HepG2 (cell line): ENCODE data around the gene NAA35. TPM values are rescaled to one million over a fixed set of nuclear protein-coding genes. Genes with fewer than 3 reads are reported as not detected.
A peak's percentile ranks its signal among the peaks of the same experiment; 100 is the strongest.

Experiments used
- ATAC-seq: fragments of 200-7000 bp; cut with Tn5 transposase; 3 replicates; pipeline ENCODE4 v1.9.1; 2020; ENCODE audit warnings: mild to moderate bottlenecking, moderate library complexity
- BruUV-seq: library from RNA; stranded (reverse); fragments of 400-500 nt; replicated peaks from 2 replicates; lab custom pipeline; 2021; lab: Mats Ljungman, UMichigan
- CTCF ChIA-PET: fragments of 300-600 bp; formaldehyde crosslinking; extraction: SDS; loops from one replicate; lab custom pipeline; 2021; ENCODE audit warnings: low total read pairs, inconsistent platforms, low intra/inter-chr PET ratio; lab: Yijun Ruan, JAX
- POLR2A ChIA-PET: fragments of 350-600 bp; sonication (Branson Sonifier 250); formaldehyde crosslinking; loops from one replicate; lab custom pipeline; 2020; ENCODE audit warnings: antibody characterized with exemption, inconsistent platforms; lab: Yijun Ruan, JAX
- DNase-seq: peaks from one replicate; pipeline ENCODE4 v3.0.0-alpha.2; 2015; ENCODE audit warnings: low spot score
- FAIRE-seq: peaks from 3 replicates; lab custom pipeline; 2011; peaks lifted over from hg19 to GRCh38; lab: Jason Lieb, UNC
- H2AFZ ChIP-seq: one replicate; pipeline ENCODE4 v1.6.1; 2011; ENCODE audit warnings: low read length, inconsistent platforms
- H3K27ac ChIP-seq: fragments of 300-600 bp; 3 replicates; pipeline ENCODE4 v1.8.0; 2011; ENCODE audit warnings: mixed run types, mild to moderate bottlenecking, mixed read lengths, low read length, inconsistent platforms; ENCODE audit not compliant: insufficient read depth; ENCODE audit errors: extremely low read length
- H3K27me3 ChIP-seq, 2 experiments: fragments of 200-600 bp in 1 of 2; 2 replicates in 1 of 2; 3 replicates in 1 of 2; pipeline versions ENCODE4 v1.6.0 to v1.8.0; 2011; ENCODE audit warnings: low read length in 2 of 2, mild to moderate bottlenecking in 2 of 2, moderate library complexity in 2 of 2, inconsistent platforms in 1 of 2; ENCODE audit not compliant: insufficient read depth in 2 of 2, control insufficient read depth in 1 of 2
- H3K36me3 ChIP-seq, 2 experiments: fragments of 200-600 bp in 1 of 2; replicated peaks in 1 of 2; 2 replicates in 1 of 2; 3 replicates in 1 of 2; pipeline versions ENCODE4 v1.5.1 to v1.8.0; 2011; ENCODE audit warnings: low read length in 2 of 2, inconsistent platforms in 1 of 2; ENCODE audit not compliant: insufficient read depth in 2 of 2, control insufficient read depth in 1 of 2
- H3K4me1 ChIP-seq: 2 replicates; pipeline ENCODE4 v1.5.1; 2012; ENCODE audit warnings: low read length, inconsistent platforms; ENCODE audit not compliant: insufficient read depth
- H3K4me2 ChIP-seq: 2 replicates; pipeline ENCODE4 v1.6.0; 2011; ENCODE audit warnings: low read depth, low read length, inconsistent platforms
- H3K4me3 ChIP-seq, 3 experiments: fragments of 200-600 bp in 1 of 3; sonication (generic), shearing (Covaris generic) in 1 of 3; replicated peaks in 1 of 3; 2 replicates each; pipeline ENCODE4 v1.5.1; 2011 to 2016; ENCODE audit warnings: low read length in 3 of 3, inconsistent platforms in 2 of 3, low read depth in 2 of 3, mild to moderate bottlenecking in 2 of 3, control low read depth in 1 of 3, mixed read lengths in 1 of 3; ENCODE audit not compliant: insufficient read depth in 1 of 3
- H3K79me2 ChIP-seq: one replicate; pipeline ENCODE4 v1.6.1; 2011; ENCODE audit warnings: low read length, inconsistent platforms; ENCODE audit not compliant: insufficient read depth
- H3K9ac ChIP-seq: 2 replicates; pipeline ENCODE4 v1.6.0; 2011; ENCODE audit warnings: mild to moderate bottlenecking, low read depth, low read length, inconsistent platforms; ENCODE audit not compliant: insufficient read depth
- H3K9me3 ChIP-seq: 2 replicates; pipeline ENCODE4 v1.5.1; 2012; ENCODE audit warnings: mild to moderate bottlenecking, low read length
- H4K20me1 ChIP-seq: 2 replicates; pipeline ENCODE4 v1.6.0; 2011; ENCODE audit warnings: inconsistent platforms, mild to moderate bottlenecking, low read length, moderate library complexity; ENCODE audit not compliant: insufficient read depth
- ARHGAP35 ChIP-seq: sonication (generic); formaldehyde crosslinking; IDR thresholded peaks from 2 replicates; pipeline ENCODE4 v1.9.0; 2022; ENCODE audit warnings: mild to moderate bottlenecking, inconsistent platforms, moderate library complexity, missing genetic modification reagents, borderline replicate concordance
- DMTF1 ChIP-seq: sonication (generic); formaldehyde crosslinking; IDR thresholded peaks from 2 replicates; pipeline ENCODE4 v1.4.0; 2020; ENCODE audit warnings: mild to moderate bottlenecking, missing genetic modification reagents
- FOSL1 ChIP-seq: sonication (generic); formaldehyde crosslinking; IDR thresholded peaks from 2 replicates; pipeline ENCODE4 v1.9.0; 2021; ENCODE audit warnings: missing genetic modification reagents, borderline replicate concordance
- HCFC1 ChIP-seq: fragments of 150-350 bp; IDR thresholded peaks from 2 replicates; pipeline ENCODE4 v1.6.1; 2014; ENCODE audit warnings: low read depth, low read length
- HNRNPUL1 ChIP-seq: fragments of 200-400 bp; formaldehyde crosslinking; IDR thresholded peaks from 2 replicates; pipeline ENCODE4 v1.6.1; 2017; ENCODE audit warnings: low read depth, mild to moderate bottlenecking, low read length, moderate library complexity
- MED1 ChIP-seq: sonication (generic); formaldehyde crosslinking; IDR thresholded peaks from 2 replicates; pipeline ENCODE4 v1.4.0; 2020; ENCODE audit warnings: missing genetic modification reagents
- NKX3-1 ChIP-seq: sonication (generic); formaldehyde crosslinking; IDR thresholded peaks from 2 replicates; pipeline ENCODE4 v1.5.0; 2020; ENCODE audit warnings: missing genetic modification reagents
- TFE3 ChIP-seq: IDR thresholded peaks from 2 replicates; pipeline ENCODE4 v1.6.1; 2016
- ZC3H13 ChIP-seq: sonication (generic); formaldehyde crosslinking; IDR thresholded peaks from 2 replicates; pipeline ENCODE4 v1.8.1; 2023; ENCODE audit warnings: mild to moderate bottlenecking, missing genetic modification reagents, moderate library complexity
- ZNF605 ChIP-seq: sonication (generic); formaldehyde crosslinking; IDR thresholded peaks from 2 replicates; pipeline ENCODE4 v1.8.0; 2022; ENCODE audit warnings: mild to moderate bottlenecking, missing genetic modification reagents
- ZNF709 ChIP-seq: sonication (generic); formaldehyde crosslinking; IDR thresholded peaks from 2 replicates; pipeline ENCODE4 v1.5.0; 2020; ENCODE audit warnings: mild to moderate bottlenecking, missing genetic modification reagents
- ZNF747 ChIP-seq: sonication (generic); formaldehyde crosslinking; IDR thresholded peaks from 2 replicates; pipeline ENCODE4 v1.8.1; 2023; ENCODE audit warnings: missing genetic modification reagents, mild to moderate bottlenecking, borderline replicate concordance
- ZNF768 ChIP-seq: sonication (generic); formaldehyde crosslinking; IDR thresholded peaks from 2 replicates; pipeline ENCODE4 v1.4.0; 2020; ENCODE audit warnings: missing genetic modification reagents
- WGBS: methylation state at CpG from one replicate; pipeline ENCODE4 v1.1.6; 2017; ENCODE audit warnings: low lambda C conversion rate; 5-methylcytosine and 5-hydroxymethylcytosine counted together
- in situ Hi-C: cut with HindIII; loops from 2 replicates; pipeline ENCODE4 v1.10.0; 2017; ENCODE audit warnings: low pct_unique_long_range_greater_than_20kb; ENCODE audit not compliant: extremely low pct_ligation_motif_present
- intact Hi-C: fragments of 100-400 bp; cut with micrococcal nuclease; formaldehyde crosslinking; loops from one replicate; pipeline ENCODE4 v1.10.0; 2022; ENCODE audit not compliant: unreplicated experiment
- polyA plus RNA-seq, 8 experiments: library from polyadenylated mRNA; depleted of rRNA in 3 of 8; stranded (reverse) in 7 of 8; unstranded in 1 of 8; fragments of >200 nt; fragmentation: Illumina TruSeq in 4 of 8; extraction: Trizol in 4 of 8; gene quantifications; 2 replicates each; pipeline versions ENCODE4 v1.2.1 to v1.2.3, GENCODE V29; 2011 to 2016; ENCODE audit warnings: low read depth in 4 of 8, missing spikeins in 1 of 8, mixed read lengths in 1 of 8; ENCODE audit not compliant: insufficient read depth in 1 of 8
- total RNA-seq, 5 experiments: library from RNA; depleted of rRNA; stranded (reverse); fragments of >200 nt; fragmentation: Illumina TruSeq; extraction: Trizol; gene quantifications; 2 replicates each; pipeline ENCODE4 v1.2.3, GENCODE V29; 2016; ENCODE audit warnings: low read depth in 1 of 5
- TF ChIP-seq, protein P1 (sequence below): sonication (generic); formaldehyde crosslinking; IDR thresholded peaks from 2 replicates; pipeline ENCODE4 v1.4.0; 2020; ENCODE audit warnings: mild to moderate bottlenecking, missing genetic modification reagents

NAA35 gene
- total and polyA plus RNA-seq, 2 of the 13 experiments (the other 11 are each of a cell fraction or from before 2014, with no cell fraction given), result 21.6 to 28.9 TPM

DNA sequence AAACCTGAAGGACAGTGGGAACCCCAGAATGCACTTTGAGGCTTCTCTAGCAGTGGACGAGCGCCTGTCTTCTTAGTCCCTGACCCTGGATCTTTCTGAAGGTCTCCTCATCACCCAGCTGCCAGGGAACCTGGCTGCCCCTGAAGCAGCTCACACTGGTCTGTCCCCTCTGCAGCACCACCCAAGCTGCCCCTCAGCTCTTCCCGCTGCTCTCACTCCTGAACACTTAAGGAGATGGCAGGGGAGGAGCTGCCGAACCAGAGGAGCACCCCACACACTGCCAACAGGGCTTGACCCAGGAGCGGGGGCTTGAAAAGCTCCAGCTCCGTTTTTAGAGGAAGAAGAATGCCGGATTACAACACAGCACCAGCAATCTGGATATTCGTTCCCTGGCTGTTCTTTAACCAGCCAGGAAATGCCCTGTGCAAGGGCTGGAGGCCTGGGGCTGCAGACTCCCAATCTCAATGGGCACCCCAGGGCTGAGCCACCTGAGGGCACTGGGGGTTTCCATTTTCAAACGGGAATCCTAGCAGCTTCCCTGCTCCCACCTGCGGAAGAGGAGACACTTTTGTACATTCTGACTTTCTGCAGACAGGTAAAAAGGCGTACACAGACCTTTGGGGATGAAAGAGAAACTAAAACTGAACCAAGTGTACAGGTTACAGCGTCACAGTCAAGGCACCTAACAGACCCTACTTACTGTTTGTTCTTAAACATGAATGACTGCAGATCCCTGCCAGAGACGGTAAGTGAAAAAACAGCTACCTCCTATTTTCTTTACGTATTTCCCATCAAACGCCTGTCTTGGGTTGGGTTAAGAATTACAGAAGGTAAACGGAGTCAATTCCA is 122.1 kb downstream of the NAA35 start (continued):
- TF ChIP-seq, protein P1, sequence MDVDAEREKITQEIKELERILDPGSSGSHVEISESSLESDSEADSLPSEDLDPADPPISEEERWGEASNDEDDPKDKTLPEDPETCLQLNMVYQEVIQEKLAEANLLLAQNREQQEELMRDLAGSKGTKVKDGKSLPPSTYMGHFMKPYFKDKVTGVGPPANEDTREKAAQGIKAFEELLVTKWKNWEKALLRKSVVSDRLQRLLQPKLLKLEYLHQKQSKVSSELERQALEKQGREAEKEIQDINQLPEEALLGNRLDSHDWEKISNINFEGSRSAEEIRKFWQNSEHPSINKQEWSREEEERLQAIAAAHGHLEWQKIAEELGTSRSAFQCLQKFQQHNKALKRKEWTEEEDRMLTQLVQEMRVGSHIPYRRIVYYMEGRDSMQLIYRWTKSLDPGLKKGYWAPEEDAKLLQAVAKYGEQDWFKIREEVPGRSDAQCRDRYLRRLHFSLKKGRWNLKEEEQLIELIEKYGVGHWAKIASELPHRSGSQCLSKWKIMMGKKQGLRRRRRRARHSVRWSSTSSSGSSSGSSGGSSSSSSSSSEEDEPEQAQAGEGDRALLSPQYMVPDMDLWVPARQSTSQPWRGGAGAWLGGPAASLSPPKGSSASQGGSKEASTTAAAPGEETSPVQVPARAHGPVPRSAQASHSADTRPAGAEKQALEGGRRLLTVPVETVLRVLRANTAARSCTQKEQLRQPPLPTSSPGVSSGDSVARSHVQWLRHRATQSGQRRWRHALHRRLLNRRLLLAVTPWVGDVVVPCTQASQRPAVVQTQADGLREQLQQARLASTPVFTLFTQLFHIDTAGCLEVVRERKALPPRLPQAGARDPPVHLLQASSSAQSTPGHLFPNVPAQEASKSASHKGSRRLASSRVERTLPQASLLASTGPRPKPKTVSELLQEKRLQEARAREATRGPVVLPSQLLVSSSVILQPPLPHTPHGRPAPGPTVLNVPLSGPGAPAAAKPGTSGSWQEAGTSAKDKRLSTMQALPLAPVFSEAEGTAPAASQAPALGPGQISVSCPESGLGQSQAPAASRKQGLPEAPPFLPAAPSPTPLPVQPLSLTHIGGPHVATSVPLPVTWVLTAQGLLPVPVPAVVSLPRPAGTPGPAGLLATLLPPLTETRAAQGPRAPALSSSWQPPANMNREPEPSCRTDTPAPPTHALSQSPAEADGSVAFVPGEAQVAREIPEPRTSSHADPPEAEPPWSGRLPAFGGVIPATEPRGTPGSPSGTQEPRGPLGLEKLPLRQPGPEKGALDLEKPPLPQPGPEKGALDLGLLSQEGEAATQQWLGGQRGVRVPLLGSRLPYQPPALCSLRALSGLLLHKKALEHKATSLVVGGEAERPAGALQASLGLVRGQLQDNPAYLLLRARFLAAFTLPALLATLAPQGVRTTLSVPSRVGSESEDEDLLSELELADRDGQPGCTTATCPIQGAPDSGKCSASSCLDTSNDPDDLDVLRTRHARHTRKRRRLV (CRISPR knock-in tag), result no peak
- TF ChIP-seq ZNF605 (CRISPR knock-in tag), result 0 out of 2 replicates have a peak, but pooled peaks have one; percentile 27
- TF ChIP-seq HCFC1, result no peak

- ChIA-PET CTCF (no interaction called here), POLR2A (no interaction called here)
- WGBS, result 69% methylated on average over 2 of the region's 2 CpGs
- Histone ChIP-seq H4K20me1 (0 out of 2 replicates have a peak, but pooled peaks cover 4% of the 10 kb centered on the region), H2AFZ (no peak overlapping the region), H3K4me1 (peaks cover 13% of the 10 kb centered on the region; the same call in 1 of the 2 replicates), H3K4me3 (no peak overlapping the region), H3K27me3 (peaks cover 16 to 63% of the 10 kb centered on the region in 2 experiments; a peak in 4 of 5 replicates), H3K36me3 (no peaks in the 10 kb centered on the region), H3K9me3 (no peaks in the 10 kb centered on the region), H3K27ac (no peak overlapping the region), H3K79me2 (no peaks in the 10 kb centered on the region), H3K4me2 (no peak overlapping the region), H3K9ac (no peak overlapping the region)
- FAIRE-seq (no peak), DNase-seq (no peak), ATAC-seq (no peak)
- in situ Hi-C loops (no loop called here), intact Hi-C loops (no loop called here)
- BruUV-seq, result no TSS peak
- TF ChIP-seq ZNF747 (CRISPR knock-in tag) (no peak), DMTF1 (CRISPR knock-in tag) (no peak), MED1 (CRISPR knock-in tag) (no peak), ZNF768 (CRISPR knock-in tag) (no peak), ZNF709 (CRISPR knock-in tag) (no peak), FOSL1 (CRISPR knock-in tag) (no peak), HNRNPUL1 (no peak), ZC3H13 (no peak), NKX3-1 (CRISPR knock-in tag) (no peak), ARHGAP35 (CRISPR knock-in tag) (no peak), TFE3 (no peak)
Measured at GRCh38 chr9:86064220-86064619, 123.3 kb downstream of the NAA35 start.
